A549 (cell line): ENCODE measurements around the gene ENPP7.

Experiments
- CTCF ChIP-seq: fragments of >200 bp; sonication (Bioruptor Twin); formaldehyde crosslinking; IDR thresholded peaks from 3 replicates; pipeline ENCODE4 v1.5.1; 2016
- HMGXB4 ChIP-seq: fragments of 250-450 bp; sonication (Bioruptor Pico); IDR thresholded peaks from 2 replicates; pipeline ENCODE4 v1.5.0; 2021; ENCODE audit warnings: mild to moderate bottlenecking, moderate library complexity, borderline replicate concordance
- JUNB ChIP-seq: fragments of >200 bp; sonication (Bioruptor Twin); formaldehyde crosslinking; IDR thresholded peaks from 2 replicates; pipeline ENCODE4 v1.6.1; 2016
- MAX ChIP-seq: IDR thresholded peaks from 2 replicates; pipeline ENCODE4 v1.6.1; 2012
- PHF8 ChIP-seq: fragments of 200-600 bp; sonication (generic); IDR thresholded peaks from 2 replicates; pipeline ENCODE4 v1.6.1; 2016; ENCODE audit warnings: low read depth, mild to moderate bottlenecking, antibody characterized with exemption, moderate library complexity, borderline replicate concordance
- POLR2A ChIP-seq: IDR thresholded peaks from 2 replicates; pipeline ENCODE4 v1.6.1; 2012; ENCODE audit warnings: mild to moderate bottlenecking, low read length
- POLR2AphosphoS2 ChIP-seq: conservative IDR thresholded peaks from 2 replicates; pipeline ENCODE4 v1.6.1; 2012; ENCODE audit warnings: low read length, improper control_type of control experiment, inconsistent platforms
- RAD21 ChIP-seq, 2 experiments: fragments of >200 bp in 1 of 2; sonication (Bioruptor Twin) in 1 of 2; formaldehyde crosslinking in 1 of 2; IDR thresholded peaks in 1 of 2; conservative IDR thresholded peaks in 1 of 2; 2 replicates in 1 of 2; 3 replicates in 1 of 2; pipeline ENCODE4 v1.6.1; 2012 to 2018; ENCODE audit warnings: inconsistent platforms in 1 of 2
- SREBF2 ChIP-seq: fragments of 450-650 bp; IDR thresholded peaks from 2 replicates; pipeline ENCODE4 v1.6.1; 2014; ENCODE audit warnings: mild to moderate bottlenecking, moderate library complexity
- ZNF302 ChIP-seq: fragments of 250-450 bp; sonication (Bioruptor Pico); IDR thresholded peaks from 2 replicates; pipeline ENCODE4 v1.9.0; 2021; ENCODE audit warnings: inconsistent platforms, mild to moderate bottlenecking, moderate library complexity
- TF ChIP-seq, protein P1 (sequence below): fragments of 200-600 bp; sonication (generic); IDR thresholded peaks from 2 replicates; pipeline ENCODE4 v1.6.1; 2016; ENCODE audit warnings: antibody characterized with exemption, mild to moderate bottlenecking, moderate library complexity

DNA sequence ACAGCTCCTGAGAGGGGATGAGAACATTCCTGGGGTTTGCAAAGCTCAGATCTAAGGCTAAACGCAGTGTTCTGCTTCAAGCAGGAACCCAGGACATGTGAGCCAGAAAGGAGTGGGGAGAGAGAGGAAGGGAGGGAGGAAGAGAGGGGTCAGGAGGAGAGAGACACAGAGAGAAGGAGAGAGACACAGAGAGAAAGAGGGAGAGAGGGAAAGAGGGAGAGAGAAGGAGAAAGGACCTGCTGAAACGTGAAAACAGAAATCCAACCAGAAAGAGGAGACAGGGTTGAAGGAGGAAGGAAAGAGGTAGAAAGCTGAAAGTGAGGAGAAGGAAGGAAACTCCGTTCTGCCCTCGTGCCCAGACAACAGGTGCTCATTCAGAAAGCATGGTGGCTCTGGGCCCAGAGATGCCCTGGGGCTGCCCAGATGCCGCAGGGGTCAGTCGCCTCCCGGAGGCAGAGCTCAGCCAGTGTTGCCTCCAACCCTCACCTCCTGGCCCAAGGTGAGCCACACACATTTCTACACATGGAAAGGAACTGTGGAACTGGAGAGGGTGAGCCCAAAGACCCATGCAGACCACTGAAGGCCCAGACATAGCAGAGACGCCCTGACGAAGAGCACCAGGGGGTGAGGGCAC lies 49.0 kb upstream of the ENPP7 start:
- TF ChIP-seq POLR2A (no peak), CTCF (no peak), HMGXB4 (CRISPR knock-in tag) (no peak), PHF8 (no peak), JUNB (no peak), SREBF2 (no peak), RAD21 (conservative IDR thresholded peaks at IDR 0.05 in 1 of 2, IDR thresholded peaks at IDR 0.05 in 1 of 2) (no peak), POLR2AphosphoS2 (no peak), ZNF302 (CRISPR knock-in tag) (no peak), MAX (no peak)
- TF ChIP-seq, protein P1, sequence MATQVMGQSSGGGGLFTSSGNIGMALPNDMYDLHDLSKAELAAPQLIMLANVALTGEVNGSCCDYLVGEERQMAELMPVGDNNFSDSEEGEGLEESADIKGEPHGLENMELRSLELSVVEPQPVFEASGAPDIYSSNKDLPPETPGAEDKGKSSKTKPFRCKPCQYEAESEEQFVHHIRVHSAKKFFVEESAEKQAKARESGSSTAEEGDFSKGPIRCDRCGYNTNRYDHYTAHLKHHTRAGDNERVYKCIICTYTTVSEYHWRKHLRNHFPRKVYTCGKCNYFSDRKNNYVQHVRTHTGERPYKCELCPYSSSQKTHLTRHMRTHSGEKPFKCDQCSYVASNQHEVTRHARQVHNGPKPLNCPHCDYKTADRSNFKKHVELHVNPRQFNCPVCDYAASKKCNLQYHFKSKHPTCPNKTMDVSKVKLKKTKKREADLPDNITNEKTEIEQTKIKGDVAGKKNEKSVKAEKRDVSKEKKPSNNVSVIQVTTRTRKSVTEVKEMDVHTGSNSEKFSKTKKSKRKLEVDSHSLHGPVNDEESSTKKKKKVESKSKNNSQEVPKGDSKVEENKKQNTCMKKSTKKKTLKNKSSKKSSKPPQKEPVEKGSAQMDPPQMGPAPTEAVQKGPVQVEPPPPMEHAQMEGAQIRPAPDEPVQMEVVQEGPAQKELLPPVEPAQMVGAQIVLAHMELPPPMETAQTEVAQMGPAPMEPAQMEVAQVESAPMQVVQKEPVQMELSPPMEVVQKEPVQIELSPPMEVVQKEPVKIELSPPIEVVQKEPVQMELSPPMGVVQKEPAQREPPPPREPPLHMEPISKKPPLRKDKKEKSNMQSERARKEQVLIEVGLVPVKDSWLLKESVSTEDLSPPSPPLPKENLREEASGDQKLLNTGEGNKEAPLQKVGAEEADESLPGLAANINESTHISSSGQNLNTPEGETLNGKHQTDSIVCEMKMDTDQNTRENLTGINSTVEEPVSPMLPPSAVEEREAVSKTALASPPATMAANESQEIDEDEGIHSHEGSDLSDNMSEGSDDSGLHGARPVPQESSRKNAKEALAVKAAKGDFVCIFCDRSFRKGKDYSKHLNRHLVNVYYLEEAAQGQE: no peak
